Liver (tissue), 3 donors: ENCODE results near the gene USHBP1.
"Not testable (repeated sequence)": the region's sequence is repeated elsewhere in the genome, so short reads cannot be mapped to it uniquely, and the experiment has no call there.

Source experiments
- EGR1 ChIP-seq, 2 donors: IDR thresholded peaks; 2 replicates each; pipeline ENCODE4 v1.6.1; 2016 to 2018; ENCODE audit warnings: antibody characterized with exemption in 2 of 2, low read depth in 2 of 2
- FOXA1 ChIP-seq: IDR thresholded peaks from 2 replicates; pipeline ENCODE4 v1.6.1; 2016; ENCODE audit warnings: antibody characterized with exemption
- GABPA ChIP-seq, 2 donors: IDR thresholded peaks in 1 of 2; conservative IDR thresholded peaks in 1 of 2; 2 replicates each; pipeline ENCODE4 v1.6.1; 2016; ENCODE audit warnings: antibody characterized with exemption in 2 of 2, mild to moderate bottlenecking in 1 of 2, moderate library complexity in 1 of 2
- JUND ChIP-seq, 2 donors: IDR thresholded peaks; 2 replicates each; pipeline ENCODE4 v1.6.1; 2016; ENCODE audit warnings: antibody characterized with exemption in 2 of 2
- RAD21 ChIP-seq, 2 donors: IDR thresholded peaks; 2 replicates each; pipeline ENCODE4 v1.6.1; 2016; ENCODE audit warnings: antibody characterized with exemption in 2 of 2, mild to moderate bottlenecking in 2 of 2
- REST ChIP-seq: IDR thresholded peaks from 2 replicates; pipeline ENCODE4 v1.6.1; 2016; ENCODE audit warnings: antibody characterized with exemption, mild to moderate bottlenecking
- SP1 ChIP-seq: IDR thresholded peaks from 2 replicates; pipeline ENCODE4 v1.6.1; 2018; ENCODE audit warnings: antibody characterized with exemption, mild to moderate bottlenecking
- TF ChIP-seq, protein P1 (sequence below): fragments of 150-350 bp; IDR thresholded peaks from 2 replicates; pipeline ENCODE4 v1.5.1; 2017; ENCODE audit warnings: improper control_type of control experiment, low read depth, low read length; ENCODE audit not compliant: missing input control
- TF ChIP-seq, protein P2 (sequence below): IDR thresholded peaks from 2 replicates; pipeline ENCODE4 v1.6.1; 2016; ENCODE audit warnings: antibody characterized with exemption
- TF ChIP-seq, protein P3 (sequence below): IDR thresholded peaks from 2 replicates; pipeline ENCODE4 v1.6.1; 2016; ENCODE audit warnings: antibody characterized with exemption
- donor health status: healthy.
- donor health status: healthy.

DNA sequence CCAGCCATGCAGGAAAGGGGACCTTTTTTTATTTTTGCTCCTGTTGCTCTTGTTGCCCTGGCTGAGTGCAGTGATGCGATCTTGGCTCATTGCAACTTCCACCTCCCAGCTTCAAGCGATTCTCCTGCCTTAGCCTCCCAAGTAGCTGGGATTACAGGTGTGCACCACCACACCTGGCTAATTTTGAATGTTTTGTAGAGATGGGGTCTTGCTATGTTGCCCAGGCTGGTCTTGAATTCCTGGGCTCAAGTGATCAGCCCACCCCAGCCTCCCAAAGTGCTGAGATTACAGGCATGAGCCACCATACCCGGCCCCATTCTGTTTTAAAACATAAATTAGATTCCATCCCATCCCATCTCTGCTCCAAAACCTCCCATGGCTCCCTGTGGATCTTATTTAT is 10.3 kb upstream of the USHBP1 start:
- TF ChIP-seq, protein P1, sequence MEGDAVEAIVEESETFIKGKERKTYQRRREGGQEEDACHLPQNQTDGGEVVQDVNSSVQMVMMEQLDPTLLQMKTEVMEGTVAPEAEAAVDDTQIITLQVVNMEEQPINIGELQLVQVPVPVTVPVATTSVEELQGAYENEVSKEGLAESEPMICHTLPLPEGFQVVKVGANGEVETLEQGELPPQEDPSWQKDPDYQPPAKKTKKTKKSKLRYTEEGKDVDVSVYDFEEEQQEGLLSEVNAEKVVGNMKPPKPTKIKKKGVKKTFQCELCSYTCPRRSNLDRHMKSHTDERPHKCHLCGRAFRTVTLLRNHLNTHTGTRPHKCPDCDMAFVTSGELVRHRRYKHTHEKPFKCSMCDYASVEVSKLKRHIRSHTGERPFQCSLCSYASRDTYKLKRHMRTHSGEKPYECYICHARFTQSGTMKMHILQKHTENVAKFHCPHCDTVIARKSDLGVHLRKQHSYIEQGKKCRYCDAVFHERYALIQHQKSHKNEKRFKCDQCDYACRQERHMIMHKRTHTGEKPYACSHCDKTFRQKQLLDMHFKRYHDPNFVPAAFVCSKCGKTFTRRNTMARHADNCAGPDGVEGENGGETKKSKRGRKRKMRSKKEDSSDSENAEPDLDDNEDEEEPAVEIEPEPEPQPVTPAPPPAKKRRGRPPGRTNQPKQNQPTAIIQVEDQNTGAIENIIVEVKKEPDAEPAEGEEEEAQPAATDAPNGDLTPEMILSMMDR: not testable (repeated sequence)
- not testable (repeated sequence) for TF ChIP-seq SP1; RAD21 (IDR thresholded peaks at IDR 0.05); EGR1 (IDR thresholded peaks at IDR 0.05; ENCODE audit: low read depth in 2 of 2); JUND (IDR thresholded peaks at IDR 0.05); FOXA1; GABPA (IDR thresholded peaks at IDR 0.05 in 1 of 2, conservative IDR thresholded peaks at IDR 0.05 in 1 of 2); REST
- TF ChIP-seq, protein P2, sequence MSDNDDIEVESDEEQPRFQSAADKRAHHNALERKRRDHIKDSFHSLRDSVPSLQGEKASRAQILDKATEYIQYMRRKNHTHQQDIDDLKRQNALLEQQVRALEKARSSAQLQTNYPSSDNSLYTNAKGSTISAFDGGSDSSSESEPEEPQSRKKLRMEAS: not testable (repeated sequence)
- TF ChIP-seq, protein P3, sequence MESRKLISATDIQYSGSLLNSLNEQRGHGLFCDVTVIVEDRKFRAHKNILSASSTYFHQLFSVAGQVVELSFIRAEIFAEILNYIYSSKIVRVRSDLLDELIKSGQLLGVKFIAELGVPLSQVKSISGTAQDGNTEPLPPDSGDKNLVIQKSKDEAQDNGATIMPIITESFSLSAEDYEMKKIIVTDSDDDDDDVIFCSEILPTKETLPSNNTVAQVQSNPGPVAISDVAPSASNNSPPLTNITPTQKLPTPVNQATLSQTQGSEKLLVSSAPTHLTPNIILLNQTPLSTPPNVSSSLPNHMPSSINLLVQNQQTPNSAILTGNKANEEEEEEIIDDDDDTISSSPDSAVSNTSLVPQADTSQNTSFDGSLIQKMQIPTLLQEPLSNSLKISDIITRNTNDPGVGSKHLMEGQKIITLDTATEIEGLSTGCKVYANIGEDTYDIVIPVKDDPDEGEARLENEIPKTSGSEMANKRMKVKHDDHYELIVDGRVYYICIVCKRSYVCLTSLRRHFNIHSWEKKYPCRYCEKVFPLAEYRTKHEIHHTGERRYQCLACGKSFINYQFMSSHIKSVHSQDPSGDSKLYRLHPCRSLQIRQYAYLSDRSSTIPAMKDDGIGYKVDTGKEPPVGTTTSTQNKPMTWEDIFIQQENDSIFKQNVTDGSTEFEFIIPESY: not testable (repeated sequence)
